ENCODE measurements around the gene ERBB2. TPM values are rescaled to one million over a fixed set of nuclear protein-coding genes. Genes with fewer than 3 reads are reported as not detected.

Gene ERBB2
- total RNA-seq, 1 experiment from 2014 or later: 216 TPM

- H3K79me1 ChIP-seq (ENCODE audit: insufficient read depth, low read depth, low read length, poor library complexity, severe bottlenecking): no peaks in the 10 kb centered on the region
- H3K18ac ChIP-seq (ENCODE audit: insufficient read length, low read depth, low read length): no peak overlapping the region
- no peak overlapping the region for H2BK5ac ChIP-seq (ENCODE audit: insufficient read length, low read length)
- H2BK12ac ChIP-seq (ENCODE audit: insufficient read length, low read depth, low read length): no peak overlapping the region
- H3K4me1 Mint-ChIP-seq: peaks cover 12 to 14% of the 10 kb centered on the region in 2 experiments
- no peak for TF ChIP-seq CTCF (conservative IDR thresholded peaks at IDR 0.05)
- no peak overlapping the region for H2AFZ ChIP-seq (ENCODE audit: low read length)
- H3K4ac ChIP-seq (ENCODE audit: low read depth, low read length): no peak overlapping the region
- no peak overlapping the region for H3K14ac ChIP-seq (ENCODE audit: insufficient read depth, low read length)
- H3T11ph ChIP-seq (ENCODE audit: low read length): no peak overlapping the region
- H3K27ac ChIP-seq (ENCODE audit: insufficient read length, low read depth, low read length): no peak overlapping the region
- no peaks in the 10 kb centered on the region for H3K27me3 Mint-ChIP-seq (ENCODE audit: low read depth)
- no peaks in the 10 kb centered on the region for H3K9me3 Mint-ChIP-seq
- H2BK20ac ChIP-seq (ENCODE audit: low read depth, low read length, poor library complexity, severe bottlenecking): no peak overlapping the region
- H4K8ac ChIP-seq (replicated peaks; ENCODE audit: insufficient read length, low read depth, low read length): no peak overlapping the region
- H4K20me1 ChIP-seq (ENCODE audit: control insufficient read depth, insufficient read depth, insufficient read length): no peaks in the 10 kb centered on the region
- no peak overlapping the region for H2AK5ac ChIP-seq (ENCODE audit: insufficient read length, low read length)
- no peak overlapping the region for H4K5ac ChIP-seq (ENCODE audit: insufficient read length, low read depth, low read length)
- H3K9me3 ChIP-seq (ENCODE audit: control insufficient read depth, low read depth, low read length): no peaks in the 10 kb centered on the region
- no CpG with 5 or more reads among the region's 23 CpGs for WGBS (ENCODE audit: extremely low coverage, insufficient read length, low lambda C conversion rate)
- H3K4me2 ChIP-seq (ENCODE audit: insufficient read depth, insufficient read length, low read length): no peak overlapping the region
- no peak overlapping the region for H2BK120ac ChIP-seq (ENCODE audit: low read depth, low read length, poor library complexity, severe bottlenecking)
- H3K23ac ChIP-seq (ENCODE audit: insufficient read length, low read depth, low read length): no peak overlapping the region
- no peak overlapping the region; a peak in 1 of 7 replicates for H3K27ac Mint-ChIP-seq
- H3K56ac ChIP-seq (ENCODE audit: insufficient read length, low read depth, low read length): no peak overlapping the region
- peaks cover 3% of the 10 kb centered on the region; the same call in 1 of the 2 replicates for H3K4me1 ChIP-seq (ENCODE audit: insufficient read depth, low read length)
- H3K36me3 Mint-ChIP-seq (ENCODE audit: insufficient read depth in 1 of 3, low read depth in 3 of 3): peaks cover 13 to 57% (median 50%) of the 10 kb centered on the region in 3 experiments; a peak in 6 of 7 replicates
- H3K79me2 ChIP-seq (ENCODE audit: insufficient read depth, low read length): peaks cover 2% of the 10 kb centered on the region; the same call in 1 of the 2 replicates
- H3K23me2 ChIP-seq (ENCODE audit: insufficient read length, low read depth, low read length, poor library complexity, severe bottlenecking): peaks cover 5% of the 10 kb centered on the region
- no peaks in the 10 kb centered on the region for H3K27me3 ChIP-seq (ENCODE audit: insufficient read depth, low read length)
- no peak overlapping the region for H3K4me3 Mint-ChIP-seq
- DNase-seq: peak; percentile 27
- no peak overlapping the region for H3K9ac ChIP-seq (ENCODE audit: extremely low read depth, insufficient read length, low read length)
- no peak overlapping the region for H2BK15ac ChIP-seq (ENCODE audit: low read depth, low read length)
- H4K91ac ChIP-seq (ENCODE audit: insufficient read length, low read depth, low read length): no peak overlapping the region
These were observed 45.7 kb downstream of the ERBB2 start for GRCh38 chr17:39745335-39746144.
